HepG2 (cell line): Measurements from ENCODE around the gene CLDN20. TPM values are rescaled to one million over a fixed set of nuclear protein-coding genes. Genes with fewer than 3 reads are reported as not detected.
"Not testable (repeated sequence)": the region's sequence is repeated elsewhere in the genome, so short reads cannot be mapped to it uniquely, and the experiment has no call there.

Experiments used
- ATAC-seq: fragments of 200-7000 bp; cut with Tn5 transposase; 3 replicates; pipeline ENCODE4 v1.9.1; 2020; ENCODE audit warnings: mild to moderate bottlenecking, moderate library complexity
- BruUV-seq: library from RNA; stranded (reverse); fragments of 400-500 nt; replicated peaks from 2 replicates; lab custom pipeline; 2021; lab: Mats Ljungman, UMichigan
- CTCF ChIA-PET: fragments of 300-600 bp; formaldehyde crosslinking; extraction: SDS; loops from one replicate; lab custom pipeline; 2021; ENCODE audit warnings: low total read pairs, inconsistent platforms, low intra/inter-chr PET ratio; lab: Yijun Ruan, JAX
- POLR2A ChIA-PET: fragments of 350-600 bp; sonication (Branson Sonifier 250); formaldehyde crosslinking; loops from one replicate; lab custom pipeline; 2020; ENCODE audit warnings: antibody characterized with exemption, inconsistent platforms; lab: Yijun Ruan, JAX
- DNase-seq: peaks from one replicate; pipeline ENCODE4 v3.0.0-alpha.2; 2015; ENCODE audit warnings: low spot score
- FAIRE-seq: peaks from 3 replicates; lab custom pipeline; 2011; peaks lifted over from hg19 to GRCh38; lab: Jason Lieb, UNC
- H2AFZ ChIP-seq: one replicate; pipeline ENCODE4 v1.6.1; 2011; ENCODE audit warnings: low read length, inconsistent platforms
- H3K27ac ChIP-seq: fragments of 300-600 bp; 3 replicates; pipeline ENCODE4 v1.8.0; 2011; ENCODE audit warnings: mixed run types, mild to moderate bottlenecking, mixed read lengths, low read length, inconsistent platforms; ENCODE audit not compliant: insufficient read depth; ENCODE audit errors: extremely low read length
- H3K27me3 ChIP-seq, 2 experiments: fragments of 200-600 bp in 1 of 2; 2 replicates in 1 of 2; 3 replicates in 1 of 2; pipeline versions ENCODE4 v1.6.0 to v1.8.0; 2011; ENCODE audit warnings: low read length in 2 of 2, mild to moderate bottlenecking in 2 of 2, moderate library complexity in 2 of 2, inconsistent platforms in 1 of 2; ENCODE audit not compliant: insufficient read depth in 2 of 2, control insufficient read depth in 1 of 2
- H3K36me3 ChIP-seq, 2 experiments: fragments of 200-600 bp in 1 of 2; replicated peaks in 1 of 2; 2 replicates in 1 of 2; 3 replicates in 1 of 2; pipeline versions ENCODE4 v1.5.1 to v1.8.0; 2011; ENCODE audit warnings: low read length in 2 of 2, inconsistent platforms in 1 of 2; ENCODE audit not compliant: insufficient read depth in 2 of 2, control insufficient read depth in 1 of 2
- H3K4me1 ChIP-seq: 2 replicates; pipeline ENCODE4 v1.5.1; 2012; ENCODE audit warnings: low read length, inconsistent platforms; ENCODE audit not compliant: insufficient read depth
- H3K4me2 ChIP-seq: 2 replicates; pipeline ENCODE4 v1.6.0; 2011; ENCODE audit warnings: low read depth, low read length, inconsistent platforms
- H3K4me3 ChIP-seq, 3 experiments: fragments of 200-600 bp in 1 of 3; sonication (generic), shearing (Covaris generic) in 1 of 3; replicated peaks in 1 of 3; 2 replicates each; pipeline ENCODE4 v1.5.1; 2011 to 2016; ENCODE audit warnings: low read length in 3 of 3, inconsistent platforms in 2 of 3, low read depth in 2 of 3, mild to moderate bottlenecking in 2 of 3, control low read depth in 1 of 3, mixed read lengths in 1 of 3; ENCODE audit not compliant: insufficient read depth in 1 of 3
- H3K79me2 ChIP-seq: one replicate; pipeline ENCODE4 v1.6.1; 2011; ENCODE audit warnings: low read length, inconsistent platforms; ENCODE audit not compliant: insufficient read depth
- H3K9ac ChIP-seq: 2 replicates; pipeline ENCODE4 v1.6.0; 2011; ENCODE audit warnings: mild to moderate bottlenecking, low read depth, low read length, inconsistent platforms; ENCODE audit not compliant: insufficient read depth
- H3K9me3 ChIP-seq: 2 replicates; pipeline ENCODE4 v1.5.1; 2012; ENCODE audit warnings: mild to moderate bottlenecking, low read length
- H4K20me1 ChIP-seq: 2 replicates; pipeline ENCODE4 v1.6.0; 2011; ENCODE audit warnings: inconsistent platforms, mild to moderate bottlenecking, low read length, moderate library complexity; ENCODE audit not compliant: insufficient read depth
- AHR ChIP-seq: IDR thresholded peaks from 2 replicates; pipeline ENCODE4 v1.6.1; 2018; ENCODE audit warnings: missing genetic modification reagents, missing compliant biosample characterization
- KAT2B ChIP-seq: fragments of 150-350 bp; IDR thresholded peaks from 2 replicates; pipeline ENCODE4 v1.6.1; 2014; ENCODE audit warnings: low read depth, low read length, borderline replicate concordance
- NFYC ChIP-seq: IDR thresholded peaks from 2 replicates; pipeline ENCODE4 v1.6.1; 2016; ENCODE audit warnings: missing genetic modification reagents, missing compliant biosample characterization
- PAXIP1 ChIP-seq: sonication (generic); formaldehyde crosslinking; conservative IDR thresholded peaks from 2 replicates; pipeline ENCODE4 v1.4.0; 2020; ENCODE audit warnings: mild to moderate bottlenecking, missing genetic modification reagents, moderate library complexity
- SCMH1 ChIP-seq: sonication (generic); formaldehyde crosslinking; IDR thresholded peaks from 2 replicates; pipeline ENCODE4 v1.9.0; 2021; ENCODE audit warnings: missing genetic modification reagents, mild to moderate bottlenecking, borderline replicate concordance
- ZBTB38 ChIP-seq: sonication (generic); formaldehyde crosslinking; IDR thresholded peaks from 2 replicates; pipeline ENCODE4 v1.5.1; 2020; ENCODE audit warnings: mild to moderate bottlenecking, missing genetic modification reagents
- ZC3H4 ChIP-seq: sonication (generic); formaldehyde crosslinking; IDR thresholded peaks from 2 replicates; pipeline ENCODE4 v1.4.0; 2020; ENCODE audit warnings: missing genetic modification reagents, borderline replicate concordance
- ZNF670 ChIP-seq: sonication (generic); formaldehyde crosslinking; IDR thresholded peaks from 2 replicates; pipeline ENCODE4 v1.8.0; 2022; ENCODE audit warnings: mild to moderate bottlenecking, missing genetic modification reagents, borderline replicate concordance
- ZNF709 ChIP-seq: sonication (generic); formaldehyde crosslinking; IDR thresholded peaks from 2 replicates; pipeline ENCODE4 v1.5.0; 2020; ENCODE audit warnings: mild to moderate bottlenecking, missing genetic modification reagents
- ZNF770 ChIP-seq: sonication (generic); formaldehyde crosslinking; IDR thresholded peaks from 2 replicates; pipeline ENCODE4 v1.5.0; 2020; ENCODE audit warnings: mild to moderate bottlenecking, missing genetic modification reagents
- ZNF780A ChIP-seq: sonication (generic); formaldehyde crosslinking; IDR thresholded peaks from 2 replicates; pipeline ENCODE4 v1.8.0; 2022; ENCODE audit warnings: mild to moderate bottlenecking, missing genetic modification reagents, moderate library complexity
- ZSCAN29 ChIP-seq: sonication (generic); formaldehyde crosslinking; conservative IDR thresholded peaks from 2 replicates; pipeline ENCODE4 v1.4.0; 2020; ENCODE audit warnings: mild to moderate bottlenecking, missing genetic modification reagents
- WGBS: methylation state at CpG from one replicate; pipeline ENCODE4 v1.1.6; 2017; ENCODE audit warnings: low lambda C conversion rate; 5-methylcytosine and 5-hydroxymethylcytosine counted together
- in situ Hi-C: cut with HindIII; loops from 2 replicates; pipeline ENCODE4 v1.10.0; 2017; ENCODE audit warnings: low pct_unique_long_range_greater_than_20kb; ENCODE audit not compliant: extremely low pct_ligation_motif_present
- intact Hi-C: fragments of 100-400 bp; cut with micrococcal nuclease; formaldehyde crosslinking; loops from one replicate; pipeline ENCODE4 v1.10.0; 2022; ENCODE audit not compliant: unreplicated experiment
- polyA plus RNA-seq, 8 experiments: library from polyadenylated mRNA; depleted of rRNA in 3 of 8; stranded (reverse) in 7 of 8; unstranded in 1 of 8; fragments of >200 nt; fragmentation: Illumina TruSeq in 4 of 8; extraction: Trizol in 4 of 8; gene quantifications; 2 replicates each; pipeline versions ENCODE4 v1.2.1 to v1.2.3, GENCODE V29; 2011 to 2016; ENCODE audit warnings: low read depth in 4 of 8, missing spikeins in 1 of 8, mixed read lengths in 1 of 8; ENCODE audit not compliant: insufficient read depth in 1 of 8
- total RNA-seq, 5 experiments: library from RNA; depleted of rRNA; stranded (reverse); fragments of >200 nt; fragmentation: Illumina TruSeq; extraction: Trizol; gene quantifications; 2 replicates each; pipeline ENCODE4 v1.2.3, GENCODE V29; 2016; ENCODE audit warnings: low read depth in 1 of 5

CLDN20 gene
- total and polyA plus RNA-seq, 2 of the 13 experiments (the other 11 are each of a cell fraction or from before 2014, with no cell fraction given): not detected

GRCh38 chr6:155312950-155313349 is 49.1 kb downstream of the CLDN20 start:
- ATAC-seq, CTCF ChIA-PET, BruUV-seq, in situ Hi-C loops, H2AFZ ChIP-seq, DNase-seq, H3K27me3 ChIP-seq, intact Hi-C loops, H3K9me3 ChIP-seq, FAIRE-seq, H4K20me1 ChIP-seq: not testable (repeated sequence)
- POLR2A ChIA-PET: interaction anchor here (0.8 to 6.8 kb wide), 6 partner anchors 9 to 179 kb away, joined by 3 to 155 read pairs (median 3); no protein-coding TSS in a partner anchor
- H3K79me2 ChIP-seq: peaks cover 60% of the 10 kb centered on the region
- H3K27ac ChIP-seq: peak overlapping the region; percentile 92
- H3K9ac ChIP-seq: peak overlapping the region; percentile 94
- WGBS: 83% methylated on average over 7 of the region's 7 CpGs
- peak overlapping the region; percentile 74 to 97 (median 93) for H3K4me3 ChIP-seq
- peaks cover 72% of the 10 kb centered on the region for H3K4me1 ChIP-seq
- H3K36me3 ChIP-seq: peaks cover 12 to 41% of the 10 kb centered on the region in 2 experiments
- peak overlapping the region; percentile 82 for H3K4me2 ChIP-seq
- TF ChIP-seq ZC3H4 (CRISPR knock-in tag) (peak; percentile 77; the same call in 1 of the 2 replicates), ZBTB38 (CRISPR knock-in tag) (0 out of 2 replicates have a peak, but pooled peaks have one; percentile 32), NFYC (CRISPR knock-in tag) (0 out of 2 replicates have a peak, but pooled peaks have one; percentile 1), ZNF770 (CRISPR knock-in tag) (peak; percentile 65)

GRCh38 chr6:155313602-155314091 is 49.8 kb downstream of the CLDN20 start:
- Histone ChIP-seq H4K20me1 (no peaks in the 10 kb centered on the region), H3K36me3 (peaks cover 8 to 36% of the 10 kb centered on the region in 2 experiments), H3K9ac (peak overlapping the region; percentile 94), H3K4me2 (peak overlapping the region; percentile 82), H3K27ac (peak overlapping the region; percentile 92), H3K4me1 (peaks cover 67% of the 10 kb centered on the region), H3K27me3 (no peaks in the 10 kb centered on the region; a peak in 1 of 5 replicates), H3K79me2 (peaks cover 55% of the 10 kb centered on the region), H2AFZ (no peak overlapping the region), H3K4me3 (peak overlapping the region; percentile 74 to 97 (median 93)), H3K9me3 (no peaks in the 10 kb centered on the region)
- ATAC-seq (peak; percentile 62), DNase-seq (peak; percentile 65), FAIRE-seq (no peak)
- under 1% methylated on average over 14 of the region's 15 CpGs for WGBS
- CTCF ChIA-PET: no interaction called here
- POLR2A ChIA-PET: interaction anchor here (1.0 to 6.8 kb wide), 8 partner anchors 9 to 210 kb away, joined by 3 to 155 read pairs (median 4); no protein-coding TSS in a partner anchor
- intact Hi-C loops (loop anchor here (1.0 kb wide), 1 partner anchor 15 kb away; no protein-coding TSS in a partner anchor), in situ Hi-C loops (no loop called here)
- BruUV-seq: no TSS peak
- TF ChIP-seq SCMH1 (CRISPR knock-in tag): no peak
- 0 out of 2 replicates have a peak, but pooled peaks have one; percentile 16 for TF ChIP-seq ZNF670
- no peak for TF ChIP-seq KAT2B
- TF ChIP-seq AHR (CRISPR knock-in tag): no peak
- TF ChIP-seq PAXIP1 (CRISPR knock-in tag): peak; percentile 16
- peak; percentile 96 for TF ChIP-seq ZSCAN29
- no peak for TF ChIP-seq ZNF709 (CRISPR knock-in tag)
- no peak for TF ChIP-seq ZNF780A (CRISPR knock-in tag)
